AG04449 (cell line): Measurements from ENCODE around the gene ADAMTS17.

Experiments used
- CTCF ChIA-PET: fragments of 350-600 bp; formaldehyde crosslinking; extraction: SDS; loops from one replicate; lab custom pipeline; 2021; ENCODE audit warnings: antibody characterized with exemption; lab: Yijun Ruan, JAX
- POLR2A ChIA-PET: fragments of 400-600, 350-600 bp; formaldehyde crosslinking; extraction: SDS; loops from one replicate; lab custom pipeline; 2020; ENCODE audit warnings: antibody characterized with exemption, inconsistent platforms; lab: Yijun Ruan, JAX
- DNase-seq: peaks from one replicate; pipeline ENCODE4 v3.0.0-alpha.2; 2010; ENCODE audit warnings: low read depth, low spot score
- H3K4me3 ChIP-seq: 2 replicates; pipeline ENCODE4 v1.5.1; 2011; ENCODE audit warnings: low read depth, mild to moderate bottlenecking, control low read depth, low read length
- TF ChIP-seq, protein P1 (sequence below): IDR thresholded peaks from one replicate; pipeline ENCODE4 v1.5.1; 2011; ENCODE audit warnings: mild to moderate bottlenecking, moderate library complexity, low read length, control low read depth, inconsistent platforms; ENCODE audit not compliant: insufficient read depth; ENCODE audit errors: missing control alignments

Gene ADAMTS17

DNA sequence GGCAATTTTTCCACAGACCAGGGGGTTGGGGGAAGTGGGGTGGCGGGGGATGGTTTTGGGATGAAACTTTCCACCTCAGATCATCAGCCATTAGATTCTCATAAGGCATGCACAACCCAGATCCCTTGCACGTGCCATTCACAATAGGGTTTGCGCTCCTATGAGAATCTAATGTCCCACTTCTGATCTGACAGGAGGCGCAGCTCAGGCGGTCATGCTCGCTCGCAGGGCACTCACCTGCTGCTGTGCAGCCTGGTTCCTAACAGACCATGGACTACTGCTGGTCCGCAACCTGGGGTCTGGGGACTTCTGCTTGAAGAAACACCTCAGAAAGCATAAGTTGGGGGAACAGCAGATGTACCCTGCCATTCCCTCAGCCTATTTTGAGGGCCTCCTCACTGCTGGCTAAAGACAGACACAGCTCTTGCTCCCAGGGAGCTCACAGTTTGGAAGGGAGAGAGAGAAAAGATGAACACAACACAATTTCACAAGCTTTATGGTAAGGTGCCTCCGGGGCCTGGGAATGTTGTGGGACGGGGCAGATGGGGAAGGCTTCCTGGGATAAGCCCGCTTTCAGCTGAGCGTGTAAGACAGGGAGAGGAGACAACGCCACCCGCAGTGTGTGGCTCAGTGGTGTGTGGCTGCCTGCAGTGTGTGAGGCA, 285.2 kb downstream of the ADAMTS17 start:
- CTCF ChIA-PET, result no interaction called here
- TF ChIP-seq, protein P1, sequence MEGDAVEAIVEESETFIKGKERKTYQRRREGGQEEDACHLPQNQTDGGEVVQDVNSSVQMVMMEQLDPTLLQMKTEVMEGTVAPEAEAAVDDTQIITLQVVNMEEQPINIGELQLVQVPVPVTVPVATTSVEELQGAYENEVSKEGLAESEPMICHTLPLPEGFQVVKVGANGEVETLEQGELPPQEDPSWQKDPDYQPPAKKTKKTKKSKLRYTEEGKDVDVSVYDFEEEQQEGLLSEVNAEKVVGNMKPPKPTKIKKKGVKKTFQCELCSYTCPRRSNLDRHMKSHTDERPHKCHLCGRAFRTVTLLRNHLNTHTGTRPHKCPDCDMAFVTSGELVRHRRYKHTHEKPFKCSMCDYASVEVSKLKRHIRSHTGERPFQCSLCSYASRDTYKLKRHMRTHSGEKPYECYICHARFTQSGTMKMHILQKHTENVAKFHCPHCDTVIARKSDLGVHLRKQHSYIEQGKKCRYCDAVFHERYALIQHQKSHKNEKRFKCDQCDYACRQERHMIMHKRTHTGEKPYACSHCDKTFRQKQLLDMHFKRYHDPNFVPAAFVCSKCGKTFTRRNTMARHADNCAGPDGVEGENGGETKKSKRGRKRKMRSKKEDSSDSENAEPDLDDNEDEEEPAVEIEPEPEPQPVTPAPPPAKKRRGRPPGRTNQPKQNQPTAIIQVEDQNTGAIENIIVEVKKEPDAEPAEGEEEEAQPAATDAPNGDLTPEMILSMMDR, result no peak
- POLR2A ChIA-PET, result no interaction called here
- no peak overlapping the region for H3K4me3 ChIP-seq
- DNase-seq, result no peak

DNA sequence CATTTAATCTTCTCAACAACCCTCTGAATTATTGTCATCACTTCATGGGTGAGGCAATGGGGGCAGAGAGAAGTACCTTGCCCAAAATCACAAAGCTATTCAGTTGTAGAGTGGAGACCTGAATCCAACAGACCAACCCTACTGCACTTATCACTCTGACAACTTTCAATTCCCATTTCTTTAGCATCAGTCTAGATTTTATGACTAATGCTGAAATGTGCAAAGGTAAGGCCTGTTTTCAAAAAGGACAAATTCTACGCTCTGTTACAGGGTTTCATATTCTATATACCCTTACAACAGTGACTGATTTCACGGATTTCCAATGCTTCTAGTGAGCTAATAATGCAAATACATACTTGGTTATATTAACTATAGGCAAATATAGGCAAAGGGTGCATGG, 286.0 kb downstream of the ADAMTS17 start:
- H3K4me3 ChIP-seq, result no peak overlapping the region
- CTCF ChIA-PET, result no interaction called here
- no peak for DNase-seq
- POLR2A ChIA-PET, result no interaction called here
- TF ChIP-seq, protein P1, result no peak

DNA sequence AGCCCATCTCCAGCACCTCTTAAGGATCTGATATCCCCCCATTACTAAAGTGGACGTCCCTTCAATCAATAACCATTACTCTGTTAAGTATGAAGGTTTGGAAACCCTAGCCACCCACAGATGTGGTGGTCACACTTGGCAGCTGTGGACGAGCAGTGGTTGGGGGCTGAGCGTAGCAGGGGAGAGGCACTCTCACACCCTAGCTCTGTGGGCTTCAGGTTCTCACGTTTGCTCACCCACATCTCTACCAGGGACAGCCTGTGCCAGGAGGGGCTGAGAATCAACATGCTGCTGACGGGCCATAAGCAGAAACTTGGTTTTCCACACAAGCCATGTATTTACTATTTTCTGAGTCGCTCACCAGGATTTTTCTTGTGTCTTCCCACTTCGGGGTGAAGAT, 287.2 kb downstream of the ADAMTS17 start:
- CTCF ChIA-PET, result no interaction called here
- POLR2A ChIA-PET, result no interaction called here
- no peak for DNase-seq
- TF ChIP-seq, protein P1, result no peak
- no peak overlapping the region for H3K4me3 ChIP-seq

DNA sequence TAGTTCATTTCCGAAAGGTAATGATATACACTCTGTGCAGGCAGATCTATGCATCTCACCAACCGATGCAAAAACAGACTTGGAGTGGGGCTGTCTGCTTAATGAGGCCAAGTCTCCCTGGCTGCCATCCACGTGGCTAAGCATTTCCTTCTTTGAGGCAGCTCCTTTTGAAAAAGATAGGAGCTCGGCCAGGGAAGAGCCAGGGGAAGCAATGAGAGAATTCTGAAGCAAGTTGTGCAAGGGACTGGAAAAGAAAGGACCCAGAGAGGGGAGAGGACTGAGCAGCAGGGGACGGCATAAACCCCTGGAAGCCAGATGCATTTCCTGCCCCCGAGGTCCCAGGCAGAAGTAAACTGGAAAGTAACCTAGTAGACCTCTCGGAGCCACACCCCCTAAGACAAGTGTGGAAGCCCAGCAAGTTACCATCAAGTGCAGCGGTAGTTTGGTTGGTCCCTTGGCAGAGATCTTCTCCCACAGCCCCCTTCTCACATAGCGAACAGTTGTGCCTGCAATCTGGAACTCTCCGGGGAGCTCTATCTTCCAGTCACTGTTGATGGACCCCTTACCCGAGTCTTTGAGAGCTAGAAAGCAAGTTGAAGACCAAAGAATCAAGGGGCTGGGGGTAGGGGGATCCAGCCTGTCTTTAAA, 288.2 kb downstream of the ADAMTS17 start:
- ChIA-PET POLR2A (no interaction called here), CTCF (no interaction called here)
- TF ChIP-seq, protein P1, result no peak
- no peak for DNase-seq
- no peak overlapping the region for H3K4me3 ChIP-seq

DNA sequence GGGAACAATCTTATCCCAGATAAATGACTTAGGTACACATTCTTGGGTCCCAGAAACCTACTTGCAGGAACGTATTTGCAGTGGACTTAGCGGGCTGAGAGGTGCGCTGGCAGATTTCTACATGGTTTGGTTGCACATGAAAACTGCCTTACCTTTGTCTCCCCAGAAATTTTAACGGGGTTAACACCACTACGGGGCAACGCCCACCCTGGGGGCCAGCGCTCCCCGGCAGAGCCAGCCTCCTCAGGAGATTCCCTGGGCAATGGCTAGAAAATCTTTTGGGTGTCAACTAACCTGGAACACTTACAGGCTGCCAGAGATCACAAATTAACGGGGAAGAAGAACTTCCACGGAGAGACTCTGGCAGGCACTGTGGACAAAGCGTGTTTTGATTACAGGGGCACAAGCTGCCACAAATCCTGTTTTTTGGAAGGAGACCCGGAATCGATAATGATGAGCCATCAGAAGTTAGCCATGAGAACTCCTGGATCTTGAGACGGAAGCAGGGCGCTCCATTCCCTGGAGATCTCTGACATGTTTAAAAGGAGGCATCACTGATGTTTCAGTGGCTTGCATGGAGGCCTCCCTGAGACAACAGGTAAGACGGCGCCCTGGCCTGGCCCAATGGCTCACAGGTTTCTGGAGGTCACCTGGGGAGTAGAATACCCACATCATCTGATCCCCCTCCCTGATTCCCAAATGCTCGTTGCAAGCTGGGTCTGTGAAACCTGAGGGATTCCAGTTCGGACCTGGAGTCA, 288.9 kb downstream of the ADAMTS17 start:
- ChIA-PET POLR2A (no interaction called here), CTCF (no interaction called here)

More for the DNA sequence above, 288.9 kb downstream of the ADAMTS17 start:
- H3K4me3 ChIP-seq, result no peak overlapping the region
- no peak for DNase-seq
- TF ChIP-seq, protein P1, result no peak
